Fibroblast of mammary gland (primary cell): ENCODE results near the gene BEST1.

Source experiments
- DNase-seq: peaks from one replicate; pipeline ENCODE4 v3.0.0-alpha.2; 2010; ENCODE audit warnings: low read depth
- H3K4me3 ChIP-seq: 2 replicates; pipeline ENCODE4 v1.5.1; 2011; ENCODE audit warnings: low read depth, mild to moderate bottlenecking, low read length, moderate library complexity; ENCODE audit not compliant: control insufficient read depth
- TF ChIP-seq, protein P1 (sequence below): conservative IDR thresholded peaks from 2 replicates; pipeline ENCODE4 v1.5.1; 2011; ENCODE audit warnings: low read depth, low read length, inconsistent platforms; ENCODE audit not compliant: control insufficient read depth, insufficient read depth

BEST1 gene

DNA sequence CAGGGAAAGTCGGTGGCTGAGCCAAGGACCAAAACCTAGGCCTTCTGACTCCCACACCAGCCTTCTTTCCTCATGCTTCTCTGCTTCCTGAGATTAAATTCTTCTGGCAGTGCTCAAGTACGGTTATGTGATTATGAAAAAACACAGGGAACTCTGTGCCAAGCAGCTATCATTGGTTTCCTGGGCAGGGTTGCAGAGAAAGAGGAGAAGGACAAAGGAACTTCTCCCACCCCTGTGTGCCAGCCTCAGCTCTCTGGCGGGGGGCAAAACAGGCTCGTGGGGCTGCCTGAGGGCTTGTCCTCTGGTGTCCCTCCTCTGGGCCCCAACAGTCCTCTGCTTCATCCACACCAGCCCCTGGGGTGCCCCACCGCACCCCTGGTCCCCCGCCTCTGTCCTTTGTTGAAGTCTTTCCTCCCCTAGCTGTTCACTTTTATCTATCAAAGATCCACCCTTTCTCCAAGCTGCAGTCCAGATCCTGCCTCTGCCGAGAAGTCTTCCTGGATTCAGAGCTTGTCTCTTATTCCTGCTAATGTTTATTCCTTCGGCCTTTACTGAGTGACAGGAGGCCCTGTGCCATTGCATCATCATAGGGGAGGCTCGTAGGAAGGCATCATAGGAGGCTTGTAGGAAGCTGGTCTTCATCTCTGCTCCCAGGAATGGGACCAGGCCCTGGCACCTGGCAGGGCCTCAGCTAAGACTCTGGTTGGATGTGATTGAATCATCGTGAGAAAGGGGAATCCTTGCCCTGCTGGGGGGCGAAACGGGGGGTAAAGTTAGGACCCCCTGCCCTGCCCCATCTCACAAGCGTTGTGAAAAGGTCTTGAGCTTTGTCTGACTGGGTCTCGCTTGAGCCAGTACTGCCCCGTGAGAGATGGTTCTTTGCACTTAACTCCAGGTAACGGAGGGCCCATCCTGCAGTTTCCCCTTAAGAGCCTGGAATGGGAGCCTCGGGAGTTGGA is 28.8 kb downstream of the BEST1 start:
- TF ChIP-seq, protein P1, sequence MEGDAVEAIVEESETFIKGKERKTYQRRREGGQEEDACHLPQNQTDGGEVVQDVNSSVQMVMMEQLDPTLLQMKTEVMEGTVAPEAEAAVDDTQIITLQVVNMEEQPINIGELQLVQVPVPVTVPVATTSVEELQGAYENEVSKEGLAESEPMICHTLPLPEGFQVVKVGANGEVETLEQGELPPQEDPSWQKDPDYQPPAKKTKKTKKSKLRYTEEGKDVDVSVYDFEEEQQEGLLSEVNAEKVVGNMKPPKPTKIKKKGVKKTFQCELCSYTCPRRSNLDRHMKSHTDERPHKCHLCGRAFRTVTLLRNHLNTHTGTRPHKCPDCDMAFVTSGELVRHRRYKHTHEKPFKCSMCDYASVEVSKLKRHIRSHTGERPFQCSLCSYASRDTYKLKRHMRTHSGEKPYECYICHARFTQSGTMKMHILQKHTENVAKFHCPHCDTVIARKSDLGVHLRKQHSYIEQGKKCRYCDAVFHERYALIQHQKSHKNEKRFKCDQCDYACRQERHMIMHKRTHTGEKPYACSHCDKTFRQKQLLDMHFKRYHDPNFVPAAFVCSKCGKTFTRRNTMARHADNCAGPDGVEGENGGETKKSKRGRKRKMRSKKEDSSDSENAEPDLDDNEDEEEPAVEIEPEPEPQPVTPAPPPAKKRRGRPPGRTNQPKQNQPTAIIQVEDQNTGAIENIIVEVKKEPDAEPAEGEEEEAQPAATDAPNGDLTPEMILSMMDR: no peak
- peak; percentile 67 for DNase-seq
- no peak overlapping the region for H3K4me3 ChIP-seq

DNA sequence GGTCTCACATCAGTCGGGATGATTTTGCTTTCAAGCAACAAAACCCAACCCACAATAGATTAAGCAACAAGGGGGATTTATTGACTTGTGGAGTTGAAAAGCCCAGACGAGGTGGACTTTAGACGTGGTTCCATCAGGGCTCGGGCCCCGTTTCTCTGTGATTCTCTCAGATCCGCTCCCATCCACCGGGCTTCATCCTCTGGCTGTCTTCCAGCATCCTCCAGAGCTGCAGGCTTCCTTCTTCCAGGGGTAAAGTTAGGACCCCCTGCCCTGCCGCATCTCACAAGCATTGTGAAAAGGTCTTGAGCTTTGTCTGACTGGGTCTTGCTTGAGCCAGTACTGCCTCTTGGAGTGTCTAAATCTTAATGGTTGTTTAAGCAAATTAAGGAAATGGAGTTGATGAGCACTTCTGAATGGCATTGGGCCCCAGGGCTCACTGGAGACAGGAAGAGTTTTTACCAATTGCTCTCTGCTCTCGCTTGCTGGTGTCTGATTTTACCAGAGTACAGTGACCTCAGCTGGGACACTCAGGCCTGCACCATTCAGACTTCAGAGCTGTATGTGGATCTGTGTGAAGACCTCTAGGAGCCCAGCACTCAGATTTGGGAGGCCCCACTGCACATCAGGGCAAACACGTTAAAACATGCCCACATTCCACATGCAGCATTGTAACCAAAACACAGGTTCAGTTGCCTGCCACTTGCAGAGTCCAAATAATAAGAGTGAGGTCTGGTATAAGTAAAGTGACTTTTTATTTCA is 30.8 kb downstream of the BEST1 start:
- H3K4me3 ChIP-seq: no peak overlapping the region
- DNase-seq: no peak
- TF ChIP-seq, protein P1: no peak

DNA sequence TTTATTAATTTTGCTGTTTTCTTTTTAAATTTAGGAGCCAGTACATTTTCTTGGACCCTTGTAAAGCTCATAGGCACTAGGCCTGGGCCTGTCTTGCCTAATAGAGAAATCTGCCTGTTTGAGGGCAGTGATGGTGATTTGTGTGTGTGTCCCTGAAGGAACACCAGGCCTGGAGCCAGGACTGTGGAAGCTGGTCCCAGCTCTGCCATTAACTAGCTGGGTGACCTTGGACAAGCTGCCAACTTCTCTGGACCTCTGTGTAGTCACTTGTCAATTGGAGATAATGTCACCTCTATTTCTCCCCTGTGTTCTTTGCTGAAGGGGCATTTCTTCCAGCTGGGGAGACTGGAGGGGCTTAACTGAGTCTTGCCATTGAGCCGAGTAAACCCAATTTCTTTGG is 33.3 kb downstream of the BEST1 start:
- no peak overlapping the region for H3K4me3 ChIP-seq
- no peak for DNase-seq
- TF ChIP-seq, protein P1: no peak

DNA sequence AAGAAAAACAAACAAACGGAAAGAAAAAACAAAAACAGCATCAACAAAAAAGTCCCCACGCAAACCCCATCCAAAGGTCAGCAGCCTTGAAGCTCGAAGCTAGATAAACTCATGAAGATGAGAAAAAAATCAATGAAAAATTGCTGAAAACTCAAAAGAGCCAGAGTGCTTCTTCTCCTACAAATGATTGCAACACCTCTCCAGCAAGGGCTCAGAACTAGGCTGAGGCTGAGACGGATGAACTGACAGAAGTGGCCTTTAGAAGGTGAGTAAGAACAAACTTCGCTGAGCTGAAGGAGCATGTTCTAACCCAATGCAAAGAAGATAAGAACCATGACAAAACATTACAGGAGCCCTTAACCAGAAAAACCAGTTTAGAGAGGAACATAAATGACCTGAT is 35.7 kb downstream of the BEST1 start:
- no peak for DNase-seq
- TF ChIP-seq, protein P1: no peak
- no peak overlapping the region for H3K4me3 ChIP-seq

DNA sequence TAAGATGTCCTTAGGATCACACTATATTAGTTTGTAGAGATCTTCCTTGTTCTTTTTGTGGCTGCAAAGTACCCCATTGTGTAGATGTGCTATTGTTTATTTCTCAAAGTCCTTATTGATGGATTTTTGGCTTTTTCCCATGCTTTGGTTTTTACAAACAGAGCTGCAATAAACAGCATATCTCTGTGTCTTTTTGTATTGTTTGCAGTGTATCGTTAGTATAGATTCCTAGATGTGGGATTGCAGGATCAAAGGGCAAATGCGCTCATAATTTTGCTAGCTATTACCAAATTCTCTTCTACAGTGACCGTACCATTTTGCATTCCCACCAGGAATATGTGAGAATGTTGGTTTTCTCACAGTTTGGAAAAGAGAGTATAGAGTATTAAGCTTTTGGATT is 44.8 kb downstream of the BEST1 start:
- TF ChIP-seq, protein P1: no peak
- no peak for DNase-seq
- no peak overlapping the region for H3K4me3 ChIP-seq

DNA sequence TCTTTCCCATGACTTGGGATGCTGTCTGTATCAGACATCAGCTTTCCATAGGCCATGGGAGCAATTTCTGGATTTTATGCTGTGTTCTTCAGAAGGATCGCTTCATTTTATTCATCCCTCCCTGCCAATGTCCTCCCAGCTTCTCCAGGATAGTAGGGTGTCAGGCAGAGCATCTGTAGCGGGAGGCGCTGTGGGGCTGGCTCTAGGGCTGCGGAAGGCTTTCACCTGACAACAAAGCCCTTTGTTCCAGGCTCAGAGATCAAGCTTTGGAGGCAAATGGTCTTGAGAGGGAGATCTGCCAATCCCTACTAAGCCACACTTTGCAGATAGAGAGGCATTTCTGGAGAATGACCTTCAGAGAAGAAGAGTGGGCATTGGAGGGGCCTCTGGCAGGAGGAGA is 46.8 kb downstream of the BEST1 start:
- no peak overlapping the region for H3K4me3 ChIP-seq
- TF ChIP-seq, protein P1: no peak
- no peak for DNase-seq
